ENCODE results near the gene RSAD1.

The RSAD1 gene

DNA sequence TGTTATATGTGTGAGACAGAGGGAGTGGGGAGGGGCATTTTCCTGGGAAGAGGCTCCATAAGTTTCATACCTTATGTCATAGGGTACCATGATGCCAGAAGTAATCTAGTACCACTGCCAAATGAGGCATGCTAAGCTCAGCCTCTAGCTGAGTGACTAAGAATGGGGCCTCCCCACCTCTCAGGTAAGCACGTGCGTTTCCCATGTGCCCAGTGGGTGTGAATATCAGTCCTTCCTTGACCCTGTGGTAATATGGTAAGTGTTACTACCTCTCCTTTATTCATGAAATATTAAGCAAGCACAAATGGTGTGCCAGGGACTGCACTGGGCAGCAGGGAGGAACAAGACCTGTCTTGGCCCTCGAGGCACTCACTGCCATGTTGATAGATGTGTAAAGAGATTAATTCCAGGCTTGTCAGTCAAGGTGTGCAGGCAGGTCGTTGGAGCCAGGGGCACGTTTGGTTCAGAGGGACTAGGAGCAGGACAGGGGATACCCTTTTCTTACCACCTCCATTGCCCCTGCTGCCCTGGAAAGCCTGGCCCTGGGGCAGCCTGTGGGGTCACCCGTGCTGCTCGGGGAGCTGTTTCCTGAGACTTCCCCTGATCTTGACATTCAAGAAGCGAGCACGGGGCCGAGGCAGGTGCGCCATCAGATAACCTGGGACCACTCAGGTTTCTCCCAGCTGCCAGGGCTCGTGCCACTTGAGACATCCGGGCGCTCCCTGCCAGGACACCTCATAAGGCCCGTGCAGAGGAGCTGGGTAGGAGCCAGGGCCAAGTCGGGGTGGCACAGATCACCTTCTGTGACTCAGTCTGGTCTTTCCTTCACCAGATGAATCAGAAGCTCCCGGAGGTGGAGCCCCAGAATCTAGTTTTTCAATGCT lies 8.8 kb downstream of the RSAD1 start:
- no peak for DNase-seq (ENCODE audit: extremely low spot score, insufficient read length, low read depth)
- no peak for FAIRE-seq

DNA sequence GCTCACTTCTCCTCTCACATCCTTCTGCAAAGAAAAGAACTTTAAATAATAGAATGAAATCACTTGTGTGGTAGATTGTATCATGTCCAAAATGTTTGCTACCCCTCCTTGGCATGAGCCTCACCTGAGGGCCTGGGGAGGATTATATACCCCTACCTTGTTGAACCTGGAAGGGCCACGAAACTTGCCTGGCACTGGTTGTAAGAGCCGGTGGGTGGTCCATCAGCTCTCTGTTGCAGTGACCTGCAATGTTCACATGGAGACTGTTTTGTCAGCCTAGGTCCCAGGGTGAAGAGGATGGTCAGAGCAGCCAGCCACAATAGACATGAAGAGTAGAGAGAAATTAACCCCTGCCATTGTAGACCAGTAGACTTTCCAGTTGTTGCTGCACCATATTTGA lies 10.2 kb downstream of the RSAD1 start:
- DNase-seq (ENCODE audit: extremely low spot score, insufficient read length, low read depth) = no peak
- no peak for FAIRE-seq

DNA sequence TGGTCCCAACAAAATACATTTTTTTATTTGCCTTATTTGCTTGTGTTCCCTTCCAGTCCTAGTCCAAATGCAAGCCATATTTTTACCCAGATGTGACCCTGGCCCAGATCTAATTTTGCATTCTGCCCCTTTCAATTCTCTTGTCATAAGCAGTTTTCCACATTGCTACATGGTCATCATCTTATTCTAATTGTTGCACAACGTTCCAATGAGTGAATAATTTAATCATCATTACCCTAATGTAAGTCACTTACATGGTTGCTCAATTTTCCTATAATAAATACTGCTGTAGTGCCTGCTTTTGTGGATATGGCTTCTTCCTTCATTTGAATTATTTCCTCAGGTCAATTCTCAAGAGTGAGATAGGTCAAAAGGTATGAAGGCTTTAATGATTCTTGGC lies 12.8 kb downstream of the RSAD1 start:
- DNase-seq (ENCODE audit: extremely low spot score, insufficient read length, low read depth) (no peak), FAIRE-seq (no peak)

DNA sequence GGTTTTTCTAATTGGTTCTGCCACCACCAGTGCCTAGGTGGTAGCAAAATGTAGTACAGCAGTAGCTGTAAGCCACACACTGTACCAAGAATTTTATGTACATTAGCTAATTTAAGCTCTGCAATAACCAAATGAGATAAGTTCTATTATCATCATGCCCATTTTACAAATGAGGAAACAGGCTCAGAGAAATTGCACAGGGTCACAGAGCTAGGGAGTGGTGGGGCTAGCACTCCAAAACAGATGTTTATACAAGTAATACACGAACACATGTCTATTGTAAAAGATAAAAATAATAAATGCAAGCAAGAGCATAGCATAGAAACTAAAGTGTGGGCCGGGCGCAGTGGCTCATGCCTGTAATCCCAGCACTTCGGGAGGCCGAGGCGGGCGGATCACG lies 13.6 kb downstream of the RSAD1 start:
- FAIRE-seq (no peak), DNase-seq (ENCODE audit: extremely low spot score, insufficient read length, low read depth) (no peak)

DNA sequence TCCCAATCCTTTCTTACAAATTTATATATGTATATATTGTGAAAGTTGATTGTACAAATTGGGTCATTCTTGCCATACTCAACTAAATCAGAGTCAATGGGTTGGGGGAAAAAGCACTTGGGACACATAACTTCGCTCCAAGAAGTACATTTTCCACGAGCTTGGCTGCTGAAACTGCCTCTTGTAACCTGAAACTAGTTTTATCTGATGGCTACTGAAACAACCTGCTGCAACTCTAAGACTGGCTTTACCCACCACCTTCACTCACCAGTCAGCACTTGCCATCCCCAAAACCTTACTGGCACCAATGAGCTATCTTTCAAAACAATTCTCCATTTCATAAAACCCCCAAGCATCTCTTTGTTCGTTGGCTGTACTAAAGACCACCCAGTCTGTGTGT lies 15.1 kb downstream of the RSAD1 start:
- DNase-seq (ENCODE audit: extremely low spot score, insufficient read length, low read depth) (no peak), FAIRE-seq (no peak)

DNA sequence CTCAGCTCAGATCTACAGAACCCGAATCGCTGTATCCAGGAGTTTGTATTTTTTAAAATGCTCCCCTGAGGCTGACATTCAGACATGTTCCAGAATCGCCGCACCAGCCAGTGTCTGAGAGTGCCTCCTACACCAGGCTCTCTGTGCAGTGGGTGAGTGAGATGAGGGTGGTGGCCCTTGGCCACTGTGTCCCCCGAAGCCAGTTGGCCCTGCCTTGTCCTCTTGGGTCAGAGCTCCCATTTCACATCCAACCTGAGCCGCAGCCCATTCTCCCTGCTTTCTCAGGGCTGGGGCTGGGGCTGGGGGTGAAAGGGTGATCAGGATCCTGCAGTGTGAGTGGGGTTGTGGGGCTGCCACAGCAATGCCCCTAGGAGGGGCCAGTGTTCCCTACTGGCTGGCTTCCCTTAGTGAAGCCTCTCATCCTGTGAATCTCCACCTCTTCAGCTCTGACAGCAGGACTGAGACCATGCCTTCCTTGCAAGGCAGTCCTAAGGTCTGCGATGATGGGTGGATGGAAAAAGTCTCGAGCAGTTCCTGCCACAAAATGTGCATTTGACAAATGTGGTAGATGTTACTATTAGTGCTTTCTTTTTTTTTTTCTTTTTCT lies 16.7 kb downstream of the RSAD1 start:
- no peak for DNase-seq (ENCODE audit: extremely low spot score, insufficient read length, low read depth)
- FAIRE-seq = no peak

DNA sequence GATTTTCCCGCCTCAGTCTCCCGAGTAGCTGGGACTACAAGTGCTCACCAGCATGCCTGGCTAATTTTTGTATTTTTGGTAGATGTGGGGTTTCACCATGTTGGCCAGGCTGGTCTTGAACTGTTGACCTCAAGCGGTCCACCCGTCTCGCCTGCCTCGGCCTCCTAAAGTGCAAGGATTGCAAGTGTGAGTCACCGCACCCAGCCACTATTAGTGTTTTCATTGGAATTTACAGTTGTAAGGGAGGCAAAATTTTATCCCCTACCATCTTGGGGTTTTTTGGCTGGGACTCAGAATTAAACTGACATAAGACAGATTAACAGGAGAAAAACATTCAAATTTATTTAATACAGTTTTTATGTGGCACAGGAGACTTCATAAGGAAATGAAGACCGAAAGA lies 17.3 kb downstream of the RSAD1 start:
- FAIRE-seq (no peak), DNase-seq (ENCODE audit: extremely low spot score, insufficient read length, low read depth) (no peak)

DNA sequence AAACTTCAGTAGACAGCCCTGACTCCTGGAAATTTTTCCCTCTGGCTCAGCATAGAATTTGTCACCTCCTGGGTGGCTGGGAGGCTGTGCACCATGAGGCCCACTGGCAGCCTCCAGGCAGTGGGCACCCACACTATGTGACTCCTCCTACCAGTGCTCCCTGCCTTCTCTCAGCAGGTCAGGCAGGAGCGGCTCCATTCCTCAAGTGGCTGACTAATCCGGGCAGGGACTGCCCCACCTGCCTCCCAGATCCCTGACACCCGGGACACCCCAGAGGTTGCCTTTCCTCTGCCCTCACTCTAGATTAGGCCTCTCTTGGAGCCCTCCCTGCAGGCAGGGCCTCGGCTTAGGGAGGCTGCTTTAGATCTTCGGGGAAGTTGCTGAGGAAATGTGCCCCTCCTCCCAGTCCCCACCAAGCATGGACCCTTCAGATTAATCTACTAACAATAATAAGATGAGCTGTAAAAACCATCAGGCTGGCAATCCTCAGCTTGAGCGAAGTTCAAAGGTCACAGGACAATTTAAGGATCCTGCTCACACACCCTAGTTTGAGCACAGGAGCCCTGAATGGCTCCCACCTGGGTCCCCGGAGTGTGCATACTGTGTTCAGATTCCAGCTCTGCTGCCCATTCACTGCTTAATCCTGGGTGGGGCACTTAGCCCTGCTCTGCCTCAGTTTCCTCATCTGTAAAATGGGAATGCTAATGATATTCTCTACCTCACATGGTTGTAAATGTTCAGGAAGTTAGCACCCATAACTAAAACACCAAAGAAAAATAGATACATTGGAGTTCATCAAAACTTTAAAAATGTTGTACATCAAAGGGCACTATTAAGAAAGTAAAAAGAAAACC lies 19.6 kb downstream of the RSAD1 start:
- FAIRE-seq (no peak), DNase-seq (ENCODE audit: extremely low spot score, insufficient read length, low read depth) (no peak)

DNA sequence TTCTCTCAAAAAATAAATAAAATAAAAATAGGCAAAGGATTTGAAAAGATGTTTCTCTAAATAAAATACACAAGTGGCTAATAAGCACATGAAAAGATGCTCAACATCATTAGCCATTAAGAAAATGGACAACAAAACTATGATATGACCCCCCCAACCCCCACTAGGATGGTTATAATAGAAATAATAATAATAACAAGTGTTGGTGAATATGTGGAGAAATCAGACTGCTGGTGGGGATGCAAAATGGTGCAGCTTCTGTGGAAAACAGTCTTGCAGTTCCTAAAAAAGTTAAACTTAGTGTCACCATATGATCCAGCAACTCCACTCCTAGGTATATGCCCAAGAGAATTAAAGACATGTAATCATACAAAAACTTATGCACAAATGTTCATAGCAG lies 20.6 kb downstream of the RSAD1 start:
- DNase-seq (ENCODE audit: extremely low spot score, insufficient read length, low read depth) (no peak), FAIRE-seq (no peak)

DNA sequence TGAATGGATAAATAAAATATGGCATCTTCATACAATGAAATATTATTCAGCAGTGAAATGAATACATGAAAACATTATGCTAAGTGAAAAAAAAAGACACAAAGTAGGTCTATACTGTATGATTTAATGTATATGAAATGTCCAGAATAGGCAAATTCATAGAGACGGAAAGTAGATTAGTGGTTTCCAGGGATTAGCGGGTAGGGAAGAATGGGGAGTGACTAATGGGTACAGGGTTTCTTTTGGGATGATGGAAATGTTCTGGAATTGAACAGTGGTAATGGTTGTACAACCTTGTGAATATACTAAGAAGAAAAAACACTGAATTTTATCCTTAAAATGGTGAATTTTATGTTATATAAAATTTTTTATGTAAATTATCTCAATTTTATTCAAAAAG lies 21.1 kb downstream of the RSAD1 start:
- FAIRE-seq (no peak), DNase-seq (ENCODE audit: extremely low spot score, insufficient read length, low read depth) (no peak)

DNA sequence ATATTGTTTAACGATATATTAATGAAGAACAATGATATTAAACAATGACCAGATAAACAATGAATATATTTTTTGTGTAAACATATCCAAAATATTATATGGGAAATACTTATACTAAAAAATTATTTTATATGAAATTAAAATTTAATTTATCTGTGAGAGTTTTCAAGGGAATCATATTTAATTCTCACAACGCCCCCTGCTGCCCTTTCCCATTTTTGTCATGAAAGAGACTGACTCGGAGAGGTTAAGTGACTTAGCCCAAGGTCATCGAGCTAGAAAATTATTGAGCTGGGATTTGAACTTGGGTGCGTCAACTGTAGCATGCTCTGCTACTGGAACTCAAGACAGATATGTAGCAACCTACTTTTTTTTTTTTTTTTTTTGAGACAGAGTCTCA lies 22.4 kb downstream of the RSAD1 start:
- no peak for FAIRE-seq
- DNase-seq (ENCODE audit: extremely low spot score, insufficient read length, low read depth) = no peak

DNA sequence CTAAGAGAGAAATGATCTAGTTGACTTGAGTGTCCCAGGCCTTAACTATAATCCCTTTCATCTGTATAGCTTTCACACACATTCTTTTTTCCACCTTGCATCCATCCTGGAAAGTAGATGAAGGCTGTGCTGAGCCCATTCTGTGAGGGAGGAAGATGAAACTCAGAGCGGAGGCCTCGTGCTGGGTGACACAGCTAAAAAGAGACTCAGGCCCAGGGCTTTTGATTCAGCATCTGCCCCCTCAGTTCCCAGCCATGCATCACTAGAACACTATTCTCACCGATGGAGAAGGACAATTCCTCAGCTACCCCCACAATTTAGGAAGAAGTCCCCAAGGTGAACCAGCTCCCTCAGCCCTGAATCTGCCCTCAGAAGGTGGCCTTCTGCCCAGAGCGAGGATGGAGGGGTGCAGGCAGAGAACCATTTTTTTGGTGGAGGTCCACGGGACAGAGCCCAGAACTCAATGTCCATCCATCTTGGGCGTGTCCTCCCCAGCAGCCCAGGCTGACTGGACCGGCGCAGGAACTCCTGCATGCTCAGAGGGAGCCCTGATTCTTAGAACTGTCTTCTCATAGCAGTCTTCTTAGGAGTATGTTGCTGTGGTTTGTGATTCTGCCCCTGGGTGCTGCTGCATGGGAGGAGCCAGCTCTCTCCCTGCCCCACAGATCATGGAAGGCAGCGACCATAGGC lies 23.8 kb downstream of the RSAD1 start:
- no peak for FAIRE-seq

DNA sequence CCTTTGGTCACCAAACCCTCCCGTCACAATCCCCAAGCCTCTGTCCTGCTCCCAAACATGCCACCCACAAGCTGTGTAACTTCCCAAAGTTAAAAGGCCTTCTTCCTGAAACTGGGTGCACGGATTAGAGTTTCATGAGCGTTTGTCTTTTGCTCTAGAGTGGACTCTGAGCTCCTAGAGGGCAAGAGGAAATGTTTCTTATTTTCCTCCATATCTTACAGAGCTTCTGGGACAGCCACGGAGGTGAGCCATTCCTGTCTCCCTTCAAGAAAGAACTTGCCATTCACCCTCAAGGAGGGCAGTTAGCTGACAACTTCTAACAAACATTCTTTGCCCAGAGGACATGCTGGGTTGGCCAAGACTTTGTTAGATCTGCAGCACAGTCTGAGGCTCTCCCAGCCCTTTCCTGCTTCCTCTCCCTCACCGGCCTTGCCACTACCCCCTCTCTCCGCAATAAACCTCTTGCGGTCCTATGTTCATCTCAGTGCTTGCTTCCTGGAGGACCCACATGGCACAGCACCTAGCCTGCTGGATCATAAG lies 27.0 kb downstream of the RSAD1 start:
- no peak for FAIRE-seq
- DNase-seq (ENCODE audit: extremely low spot score, insufficient read length, low read depth) = no peak

More for the DNA sequence above, 23.8 kb downstream of the RSAD1 start:
- no peak for DNase-seq (ENCODE audit: extremely low spot score, insufficient read length, low read depth)

DNA sequence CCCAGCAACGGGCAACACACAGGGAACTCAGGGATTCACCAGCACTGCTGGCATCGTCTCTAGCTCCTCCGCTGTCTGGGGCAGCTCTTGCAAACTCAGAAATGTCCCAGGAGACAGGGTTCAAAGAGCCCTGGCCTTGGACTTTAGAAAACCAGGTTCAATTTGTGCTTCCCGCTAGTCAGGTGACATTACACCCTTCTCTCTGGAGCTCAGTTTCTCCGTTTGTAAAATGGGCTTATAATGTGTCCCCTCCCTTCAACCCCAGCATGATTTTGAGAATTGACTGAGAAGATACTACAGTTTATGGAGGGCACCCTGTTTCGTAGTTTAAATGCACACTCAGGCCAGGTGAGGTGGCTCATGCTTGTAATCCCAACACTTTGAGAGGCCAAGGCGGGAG lies 27.6 kb downstream of the RSAD1 start:
- DNase-seq (ENCODE audit: extremely low spot score, insufficient read length, low read depth) (no peak), FAIRE-seq (no peak)

DNA sequence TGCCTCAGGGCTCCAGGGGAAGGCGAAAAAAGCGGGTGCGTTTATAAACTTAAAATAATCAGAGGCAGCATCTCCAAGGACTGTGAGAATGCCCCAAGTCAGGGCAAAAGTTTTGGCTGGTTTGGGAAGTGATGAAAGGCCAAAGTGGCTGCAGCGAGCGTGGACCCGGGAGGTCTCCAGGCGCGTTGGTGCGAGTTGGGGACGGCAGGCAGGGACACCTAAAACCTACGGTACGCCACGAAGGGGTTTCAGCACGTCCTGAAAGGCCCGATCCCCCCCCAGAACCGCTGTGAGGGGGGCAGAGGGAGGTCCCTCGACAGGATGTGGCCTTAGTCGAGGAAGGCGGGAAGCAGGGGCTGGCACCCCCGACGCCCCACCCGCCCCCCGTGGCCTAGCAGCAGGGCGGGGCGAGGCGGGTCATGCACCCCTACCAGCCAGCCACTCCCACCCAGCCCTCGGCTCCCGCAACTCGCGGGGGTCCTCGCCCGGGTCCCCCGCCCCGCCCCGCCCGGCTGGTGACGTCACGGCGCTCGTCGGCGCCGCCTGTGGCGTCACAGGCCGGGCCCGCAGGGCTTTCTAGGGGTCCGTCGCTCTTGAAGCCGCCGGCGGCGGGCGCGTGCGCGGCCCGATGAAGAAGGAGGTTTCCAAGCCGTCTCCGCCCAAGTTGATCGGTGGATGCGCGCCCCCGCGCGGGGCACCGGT lies 29.4 kb downstream of the RSAD1 start, which contains the start of gene MYCBPAP:
MYCBPAP (plus strand) TSS at position 569 of the 702 bp plus-strand sequence. CDS start 236 bp downstream, outside the sequence.
- FAIRE-seq = peak; percentile 60

DNA sequence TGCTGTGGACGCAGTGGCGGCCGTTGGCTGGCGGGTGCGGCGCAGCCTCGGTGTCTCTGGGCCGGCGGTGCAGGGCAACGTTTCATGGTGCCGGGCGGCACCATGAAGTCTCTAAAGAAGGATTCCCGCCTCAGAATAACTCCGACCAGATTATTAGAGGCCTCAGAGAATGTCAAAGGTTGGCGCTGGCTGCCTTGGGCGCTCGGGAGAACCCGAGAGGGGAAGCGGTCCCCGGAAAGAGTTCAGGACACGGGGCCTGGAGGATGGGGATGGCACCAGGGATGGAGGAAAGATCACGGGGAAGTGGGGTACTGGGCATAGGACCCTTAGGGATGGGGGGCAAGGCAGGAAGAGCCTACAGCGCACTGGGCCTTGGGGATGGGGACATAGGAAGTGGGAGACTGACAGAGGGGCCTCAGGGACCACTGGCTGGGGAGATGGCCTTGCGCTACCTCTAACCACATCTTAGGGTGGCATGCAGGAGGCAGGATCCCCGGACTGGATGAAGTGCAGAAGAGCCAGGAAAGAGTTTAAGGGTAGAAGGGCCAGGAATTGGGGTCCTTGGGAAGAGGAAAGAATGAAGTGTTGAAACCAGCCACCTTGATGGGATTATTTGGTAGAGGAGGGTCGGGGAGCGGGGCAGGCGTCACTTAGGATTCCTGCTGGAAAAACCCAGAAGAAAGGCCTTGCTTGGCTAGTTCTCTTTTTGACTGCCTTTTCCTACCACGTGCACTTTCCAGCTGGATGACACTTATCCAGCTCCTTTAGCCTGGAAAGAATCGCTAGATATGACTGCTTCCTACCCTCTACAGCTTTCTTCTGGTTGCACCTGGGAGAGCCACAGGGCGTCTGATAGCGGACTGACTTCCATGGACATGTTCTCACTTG lies 30.2 kb downstream of the RSAD1 start:
- FAIRE-seq = no peak

More for the DNA sequence above, 29.4 kb downstream of the RSAD1 start, which contains the start of gene MYCBPAP:
- peak; percentile 52 for DNase-seq (ENCODE audit: extremely low spot score, insufficient read length, low read depth)

DNA sequence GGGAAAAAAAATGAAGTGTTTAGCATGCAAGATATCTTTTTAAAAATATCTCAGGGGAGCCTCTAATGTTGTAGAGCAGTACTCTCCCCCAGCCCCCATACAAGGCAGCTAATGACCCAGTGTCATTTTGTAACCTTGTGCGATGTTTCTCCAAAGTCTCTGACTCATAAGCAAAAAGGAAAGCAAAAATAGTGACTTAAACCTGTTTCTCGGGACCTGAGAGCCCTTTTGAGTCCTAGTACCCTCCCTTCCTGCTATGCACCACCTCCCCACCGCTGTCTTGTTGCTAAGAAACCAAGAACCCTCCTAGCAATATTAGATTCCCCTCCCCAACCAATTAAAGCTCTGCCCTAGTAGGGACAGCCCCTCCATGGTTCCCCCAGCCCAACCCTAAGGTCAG lies 32.4 kb downstream of the RSAD1 start:
- peak; percentile 91 for FAIRE-seq
- DNase-seq (ENCODE audit: extremely low spot score, insufficient read length, low read depth) = peak; percentile 70

More for the DNA sequence above, 30.2 kb downstream of the RSAD1 start:
- no peak for DNase-seq (ENCODE audit: extremely low spot score, insufficient read length, low read depth)

DNA sequence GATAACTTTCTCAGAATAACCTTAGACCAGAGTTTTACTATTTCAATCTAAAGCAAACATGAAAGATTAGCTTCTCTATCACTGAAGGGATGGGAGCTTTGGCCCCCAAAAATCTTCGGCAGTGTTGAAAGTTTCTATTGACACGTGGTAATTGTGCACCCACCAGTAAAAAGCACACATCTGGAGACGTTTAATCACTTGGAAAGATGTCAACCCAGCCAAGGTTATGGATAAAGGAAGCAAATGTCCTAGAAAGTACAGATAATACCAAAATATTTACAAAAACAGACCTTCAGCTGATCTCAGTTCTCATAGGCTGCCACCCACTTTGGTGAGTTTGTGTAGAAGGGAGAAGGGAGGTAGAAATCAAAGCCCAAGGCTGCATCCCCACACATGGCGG lies 34.8 kb downstream of the RSAD1 start:
- DNase-seq (ENCODE audit: extremely low spot score, insufficient read length, low read depth) (no peak), FAIRE-seq (no peak)
